Measurements from ENCODE around the gene PTPRG.

The PTPRG gene

DNA sequence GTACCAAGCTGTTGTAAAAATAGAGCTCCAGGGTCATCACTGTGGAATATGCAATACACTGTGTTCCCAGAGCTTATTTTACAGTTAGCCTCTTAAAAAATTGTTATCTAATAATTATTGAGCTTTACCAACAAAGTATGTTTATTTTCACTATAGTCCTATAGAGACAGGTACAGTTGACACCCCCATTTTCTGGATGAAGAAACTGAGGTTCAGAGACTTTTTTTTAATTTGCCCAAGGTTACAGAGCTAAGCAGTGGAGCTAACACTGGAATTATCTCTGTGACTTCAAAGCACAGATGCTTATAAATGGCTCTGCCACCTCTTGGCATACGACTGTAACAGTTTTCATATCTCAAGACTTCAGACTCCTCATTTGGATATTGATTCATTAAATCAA lies 685.6 kb downstream of the PTPRG start:
- Mint-ChIP-seq H3K4me1 (no peaks in the 10 kb centered on the region), H3K9me3 (no peaks in the 10 kb centered on the region), H3K27ac (no peak overlapping the region), H3K27me3 (peaks cover 5% of the 10 kb centered on the region), H3K4me3 (no peak overlapping the region), H3K36me3 (no peaks in the 10 kb centered on the region)
- DNase-seq: no peak
- CTCF ChIA-PET: no interaction called here

- H3K4me3 Mint-ChIP-seq: no peak overlapping the region
- DNase-seq: no peak
- no peaks in the 10 kb centered on the region for H3K4me1 Mint-ChIP-seq
- H3K27me3 Mint-ChIP-seq: peaks cover 5% of the 10 kb centered on the region
- no peaks in the 10 kb centered on the region for H3K9me3 Mint-ChIP-seq
- no peaks in the 10 kb centered on the region for H3K36me3 Mint-ChIP-seq
- no peak overlapping the region for H3K27ac Mint-ChIP-seq
- CTCF ChIA-PET: no interaction called here
These were observed 687.5 kb downstream of the PTPRG start for GRCh38 chr3:62248734-62249483.

GRCh38 chr3:62249484-62249776 lies 688.1 kb downstream of the PTPRG start:
- no peak overlapping the region for H3K27ac Mint-ChIP-seq
- peaks cover 5% of the 10 kb centered on the region for H3K27me3 Mint-ChIP-seq
- no peak overlapping the region for H3K4me3 Mint-ChIP-seq
- H3K36me3 Mint-ChIP-seq: no peaks in the 10 kb centered on the region
- no peaks in the 10 kb centered on the region for H3K4me1 Mint-ChIP-seq
- DNase-seq: no peak
- CTCF ChIA-PET: no interaction called here
- H3K9me3 Mint-ChIP-seq: no peaks in the 10 kb centered on the region

DNA sequence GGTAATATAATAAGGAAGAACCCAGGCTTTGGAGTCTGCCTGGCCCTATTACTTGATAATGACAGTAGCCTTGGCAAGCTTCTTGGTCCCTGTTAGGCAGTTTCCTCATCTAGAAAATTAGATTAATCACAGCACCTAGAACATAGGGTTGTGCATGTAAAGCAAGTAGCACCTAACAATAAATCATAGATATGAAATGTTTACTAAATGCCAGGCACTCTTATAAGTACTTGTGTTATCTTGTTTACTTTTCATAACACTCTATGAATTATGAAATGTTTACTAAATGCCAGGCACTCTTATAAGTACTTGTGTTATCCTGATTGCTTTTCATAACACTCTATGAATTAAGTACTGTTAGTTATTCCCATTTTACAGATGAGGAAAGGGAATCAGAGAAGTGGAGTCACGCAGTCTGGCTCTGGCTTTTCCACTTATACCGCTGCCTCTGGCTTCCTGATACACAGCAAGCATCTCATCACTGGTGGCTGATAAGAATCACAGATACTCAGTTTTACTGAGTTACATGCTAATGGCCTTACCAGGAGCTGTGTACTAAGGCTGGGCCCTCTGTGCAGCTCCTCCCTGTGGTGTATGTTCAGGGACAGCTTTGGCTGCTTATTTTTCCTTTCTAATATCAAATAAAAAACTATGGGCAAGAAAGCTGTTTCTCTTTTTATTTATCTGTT lies 688.6 kb downstream of the PTPRG start:
- H3K4me1 Mint-ChIP-seq: no peaks in the 10 kb centered on the region
- CTCF ChIA-PET: no interaction called here
- no peak for DNase-seq
- no peaks in the 10 kb centered on the region for H3K36me3 Mint-ChIP-seq
- no peaks in the 10 kb centered on the region for H3K9me3 Mint-ChIP-seq
- no peak overlapping the region for H3K4me3 Mint-ChIP-seq
- H3K27me3 Mint-ChIP-seq: peaks cover 5% of the 10 kb centered on the region
- no peak overlapping the region for H3K27ac Mint-ChIP-seq

GRCh38 chr3:62252438-62253157 lies 691.2 kb downstream of the PTPRG start:
- H3K36me3 Mint-ChIP-seq: no peaks in the 10 kb centered on the region
- DNase-seq: no peak
- no peaks in the 10 kb centered on the region for H3K9me3 Mint-ChIP-seq
- H3K4me1 Mint-ChIP-seq: no peaks in the 10 kb centered on the region
- peaks cover 5% of the 10 kb centered on the region for H3K27me3 Mint-ChIP-seq
- no peak overlapping the region for H3K4me3 Mint-ChIP-seq
- H3K27ac Mint-ChIP-seq: no peak overlapping the region
- CTCF ChIA-PET: no interaction called here

DNA sequence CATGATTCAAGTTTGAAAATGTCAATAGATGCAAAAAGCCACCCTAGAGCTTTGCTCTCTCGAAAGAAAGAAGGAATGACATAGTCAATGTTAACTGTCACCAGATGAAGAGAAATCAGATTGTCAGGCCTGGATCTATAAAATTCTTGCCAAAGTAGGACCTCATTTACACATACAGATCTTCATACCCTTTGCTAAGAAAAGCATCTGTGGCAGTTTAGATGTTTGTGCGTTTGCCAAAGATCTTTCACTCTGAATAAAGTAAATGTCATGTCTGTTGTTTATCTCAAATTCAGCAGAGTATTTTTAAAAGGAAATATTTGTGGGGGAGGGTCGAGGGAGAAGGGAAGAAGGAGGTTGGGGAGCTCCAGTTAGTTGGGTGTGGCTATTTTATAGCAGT lies 692.6 kb downstream of the PTPRG start:
- no peak for DNase-seq
- Mint-ChIP-seq H3K9me3 (no peaks in the 10 kb centered on the region), H3K27me3 (peaks cover 5% of the 10 kb centered on the region), H3K4me1 (no peaks in the 10 kb centered on the region), H3K36me3 (no peaks in the 10 kb centered on the region), H3K4me3 (no peak overlapping the region), H3K27ac (no peak overlapping the region)
- CTCF ChIA-PET: no interaction called here

GRCh38 chr3:62255758-62256157 lies 694.4 kb downstream of the PTPRG start:
- CTCF ChIA-PET: no interaction called here
- Mint-ChIP-seq H3K27me3 (no peaks in the 10 kb centered on the region), H3K9me3 (no peaks in the 10 kb centered on the region), H3K36me3 (no peaks in the 10 kb centered on the region), H3K4me3 (no peak overlapping the region), H3K4me1 (no peaks in the 10 kb centered on the region), H3K27ac (no peak overlapping the region)
- DNase-seq: no peak

DNA sequence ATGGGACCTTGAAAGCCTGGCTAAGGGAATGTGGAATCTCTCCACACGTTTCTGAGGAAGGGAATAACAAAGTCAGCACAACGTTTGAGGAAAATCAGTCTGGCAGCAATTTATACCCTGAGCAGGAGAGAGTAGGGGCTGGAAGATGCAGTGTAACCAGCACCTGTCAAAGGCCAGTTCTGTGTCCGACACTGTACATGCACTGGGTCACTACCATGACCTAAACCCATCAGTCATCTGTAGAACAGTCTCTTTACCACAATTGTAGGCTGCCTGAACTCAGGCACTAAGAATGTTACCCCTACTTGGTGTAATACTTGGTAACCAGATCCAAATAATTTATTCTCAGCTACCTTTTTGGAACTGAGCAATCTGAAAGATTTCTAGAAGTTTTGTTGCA lies 698.6 kb downstream of the PTPRG start:
- Mint-ChIP-seq H3K9me3 (no peaks in the 10 kb centered on the region), H3K27me3 (no peaks in the 10 kb centered on the region), H3K27ac (no peak overlapping the region), H3K4me1 (no peaks in the 10 kb centered on the region), H3K4me3 (no peak overlapping the region), H3K36me3 (no peaks in the 10 kb centered on the region)
- CTCF ChIA-PET: no interaction called here
- no peak for DNase-seq

DNA sequence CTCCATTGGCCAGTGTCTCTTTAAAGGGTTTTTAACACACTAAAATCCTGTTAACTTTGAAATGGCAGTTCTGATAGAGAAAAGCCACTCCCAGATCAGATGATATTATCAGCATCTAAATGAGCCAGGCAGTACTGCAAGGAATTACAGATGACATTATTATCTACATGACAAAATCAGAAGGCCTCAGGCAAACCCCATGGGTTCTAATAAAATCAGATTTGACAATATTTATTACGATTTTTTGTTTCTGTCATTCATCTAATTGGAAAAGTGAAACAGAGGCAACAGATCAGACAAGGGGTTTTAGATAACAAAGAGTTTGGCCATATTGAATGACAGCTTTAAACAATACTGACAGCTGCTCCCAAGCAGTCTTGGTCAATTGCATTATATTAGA lies 699.3 kb downstream of the PTPRG start:
- Mint-ChIP-seq H3K4me3 (no peak overlapping the region), H3K27ac (no peak overlapping the region), H3K4me1 (no peaks in the 10 kb centered on the region), H3K27me3 (no peaks in the 10 kb centered on the region), H3K9me3 (no peaks in the 10 kb centered on the region), H3K36me3 (no peaks in the 10 kb centered on the region)
- CTCF ChIA-PET: no interaction called here
- no peak for DNase-seq

DNA sequence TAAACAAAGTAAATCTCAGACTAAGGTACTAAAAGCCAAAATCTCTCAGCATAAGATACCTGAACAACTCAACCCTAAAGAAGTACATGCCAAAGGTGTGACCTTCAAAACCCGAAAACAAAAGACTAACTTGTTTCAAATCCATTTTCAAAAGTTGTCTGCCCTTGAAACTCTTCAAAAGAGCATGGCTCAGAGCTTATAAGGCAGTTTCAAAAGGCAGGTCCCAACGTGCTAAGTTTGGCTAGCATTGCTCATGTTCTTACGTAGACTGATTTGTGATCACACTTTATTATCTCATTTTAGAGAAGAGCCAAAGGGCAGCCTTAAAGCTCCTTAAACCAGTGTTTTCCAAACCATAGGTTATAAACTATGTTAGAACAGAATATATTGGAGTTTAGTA lies 699.8 kb downstream of the PTPRG start:
- Mint-ChIP-seq H3K36me3 (no peaks in the 10 kb centered on the region), H3K4me3 (no peak overlapping the region), H3K27ac (no peak overlapping the region), H3K4me1 (no peaks in the 10 kb centered on the region), H3K9me3 (no peaks in the 10 kb centered on the region), H3K27me3 (no peaks in the 10 kb centered on the region)
- no peak for DNase-seq
- CTCF ChIA-PET: no interaction called here

DNA sequence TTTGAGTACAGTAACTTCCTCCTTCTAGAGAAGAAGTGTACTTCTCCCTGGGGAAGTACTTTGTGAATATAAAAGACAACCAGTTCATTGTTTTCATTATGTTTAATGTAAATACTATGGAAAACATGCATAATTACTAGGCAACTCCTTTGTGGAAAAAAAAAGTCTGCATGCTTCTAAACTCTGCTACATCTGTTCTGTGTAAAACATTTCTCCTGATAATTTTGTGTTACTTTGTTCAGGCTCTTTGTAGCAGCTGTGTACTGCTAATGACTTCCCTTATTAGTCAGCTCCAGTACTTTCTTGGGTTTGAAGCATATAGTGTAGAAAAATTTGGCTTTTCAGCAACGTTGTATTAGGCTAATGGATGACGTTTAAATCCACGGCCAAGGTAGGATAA lies 700.4 kb downstream of the PTPRG start:
- Mint-ChIP-seq H3K4me3 (no peak overlapping the region), H3K9me3 (no peaks in the 10 kb centered on the region), H3K4me1 (no peaks in the 10 kb centered on the region), H3K27ac (no peak overlapping the region), H3K27me3 (no peaks in the 10 kb centered on the region), H3K36me3 (no peaks in the 10 kb centered on the region)
- CTCF ChIA-PET: no interaction called here
- no peak for DNase-seq

DNA sequence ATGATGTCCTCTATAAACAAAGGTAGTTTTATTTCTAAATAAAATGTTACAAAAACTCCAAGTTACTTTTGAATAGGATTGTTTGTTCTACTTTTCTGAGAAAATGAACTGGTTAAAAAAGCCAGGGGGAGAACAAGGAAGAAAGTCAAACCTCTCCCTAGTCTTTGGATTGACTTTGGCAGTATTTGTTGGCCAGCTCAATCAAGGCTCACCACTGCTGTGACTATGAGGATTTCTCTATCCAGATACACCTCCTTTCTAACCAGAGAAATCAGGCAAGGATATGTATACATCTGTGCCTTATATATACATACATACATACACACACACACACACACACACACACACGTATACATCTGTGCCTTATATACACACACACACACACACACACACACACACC lies 704.2 kb downstream of the PTPRG start:
- no peaks in the 10 kb centered on the region for H3K36me3 Mint-ChIP-seq
- no peak overlapping the region for H3K4me3 Mint-ChIP-seq
- CTCF ChIA-PET: no interaction called here
- H3K27ac Mint-ChIP-seq: no peak overlapping the region
- no peak for DNase-seq
- H3K4me1 Mint-ChIP-seq: no peaks in the 10 kb centered on the region
- H3K9me3 Mint-ChIP-seq: no peaks in the 10 kb centered on the region
- H3K27me3 Mint-ChIP-seq: no peaks in the 10 kb centered on the region

DNA sequence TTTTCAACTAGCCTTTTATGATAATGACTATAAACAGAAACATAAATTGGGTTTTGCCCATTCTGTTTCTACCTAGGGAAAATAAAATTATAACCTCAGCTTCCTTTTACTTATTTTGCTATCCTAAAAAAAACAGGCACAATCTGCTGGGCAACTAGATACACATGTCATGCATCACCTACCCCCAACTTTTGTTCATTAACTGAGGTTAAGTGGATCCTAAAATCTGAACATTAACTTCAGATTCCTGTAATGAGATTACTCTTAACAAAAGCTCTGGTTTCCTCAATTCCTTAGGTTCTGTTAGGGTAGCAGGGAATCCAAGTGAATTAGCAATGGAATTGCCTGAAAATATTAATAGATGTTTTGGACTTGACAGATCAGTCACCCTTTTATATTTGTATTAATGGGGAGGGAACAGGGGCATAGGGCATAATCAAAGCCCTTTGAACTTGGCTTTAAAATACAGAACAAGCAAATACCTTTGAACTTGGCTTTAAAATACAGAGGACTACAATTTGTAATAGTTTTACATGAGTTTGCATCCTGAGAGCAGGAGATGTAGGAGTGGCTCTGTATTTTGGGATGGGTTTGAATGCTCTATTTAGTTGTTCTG lies 705.4 kb downstream of the PTPRG start:
- CTCF ChIA-PET: no interaction called here
- no peaks in the 10 kb centered on the region for H3K9me3 Mint-ChIP-seq

DNA sequence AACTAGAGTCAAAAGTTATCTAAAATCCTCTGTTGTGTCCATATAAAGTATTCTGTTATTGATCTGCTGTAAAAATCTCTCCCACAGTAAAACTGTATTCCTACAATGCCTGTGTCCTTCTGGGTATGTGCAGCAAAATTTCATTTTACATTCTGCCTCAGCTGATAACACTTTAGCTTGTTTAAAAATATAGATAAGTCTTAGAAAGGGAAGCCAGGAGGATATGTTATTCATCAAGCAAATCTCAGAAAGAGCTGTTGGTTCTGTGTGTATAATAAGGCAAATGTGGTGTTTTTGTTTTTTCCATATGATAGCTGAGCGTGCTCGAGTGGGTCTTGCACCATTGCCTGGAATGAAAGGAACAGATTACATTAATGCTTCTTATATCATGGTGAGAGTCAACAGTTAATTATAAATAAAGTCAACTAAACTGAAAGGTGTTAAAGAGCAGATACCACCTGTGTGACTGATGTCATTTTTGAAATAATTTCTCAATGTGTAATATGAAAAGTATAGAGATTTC lies 715.3 kb downstream of the PTPRG start:
- H3K27me3 Mint-ChIP-seq: no peaks in the 10 kb centered on the region
- H3K9me3 Mint-ChIP-seq: no peaks in the 10 kb centered on the region
- no peaks in the 10 kb centered on the region for H3K4me1 Mint-ChIP-seq
- no peak overlapping the region for H3K27ac Mint-ChIP-seq
- CTCF ChIA-PET: no interaction called here
- H3K4me3 Mint-ChIP-seq: no peak overlapping the region
- no peak for DNase-seq
- H3K36me3 Mint-ChIP-seq: no peaks in the 10 kb centered on the region

More for the DNA sequence above, 705.4 kb downstream of the PTPRG start:
- no peak overlapping the region for H3K4me3 Mint-ChIP-seq
- no peaks in the 10 kb centered on the region for H3K36me3 Mint-ChIP-seq
- no peaks in the 10 kb centered on the region for H3K4me1 Mint-ChIP-seq
- DNase-seq: no peak
- no peaks in the 10 kb centered on the region for H3K27me3 Mint-ChIP-seq
- H3K27ac Mint-ChIP-seq: no peak overlapping the region

DNA sequence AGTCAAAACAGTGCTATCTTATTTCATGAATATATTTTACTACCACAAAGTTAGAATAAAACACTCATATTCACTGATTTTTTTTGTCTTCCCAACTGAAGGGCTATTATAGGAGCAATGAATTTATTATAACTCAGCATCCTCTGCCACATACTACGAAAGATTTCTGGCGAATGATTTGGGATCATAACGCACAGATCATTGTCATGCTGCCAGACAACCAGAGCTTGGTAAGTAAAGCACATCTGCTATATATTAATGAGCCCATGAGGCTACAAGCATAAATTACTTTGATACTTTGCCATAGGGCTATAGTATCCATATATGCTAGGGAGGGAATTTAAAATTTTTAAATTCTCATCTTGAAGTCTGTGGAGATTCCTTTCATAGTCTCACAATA lies 716.1 kb downstream of the PTPRG start:
- CTCF ChIA-PET: no interaction called here

More for the DNA sequence above, 716.1 kb downstream of the PTPRG start:
- H3K9me3 Mint-ChIP-seq: no peaks in the 10 kb centered on the region
- no peaks in the 10 kb centered on the region for H3K4me1 Mint-ChIP-seq
- H3K36me3 Mint-ChIP-seq: no peaks in the 10 kb centered on the region
- DNase-seq: no peak
- H3K4me3 Mint-ChIP-seq: no peak overlapping the region
- H3K27ac Mint-ChIP-seq: no peak overlapping the region
- H3K27me3 Mint-ChIP-seq: no peaks in the 10 kb centered on the region
